ENCODE measurements around the gene URM1.

URM1 gene

DNA sequence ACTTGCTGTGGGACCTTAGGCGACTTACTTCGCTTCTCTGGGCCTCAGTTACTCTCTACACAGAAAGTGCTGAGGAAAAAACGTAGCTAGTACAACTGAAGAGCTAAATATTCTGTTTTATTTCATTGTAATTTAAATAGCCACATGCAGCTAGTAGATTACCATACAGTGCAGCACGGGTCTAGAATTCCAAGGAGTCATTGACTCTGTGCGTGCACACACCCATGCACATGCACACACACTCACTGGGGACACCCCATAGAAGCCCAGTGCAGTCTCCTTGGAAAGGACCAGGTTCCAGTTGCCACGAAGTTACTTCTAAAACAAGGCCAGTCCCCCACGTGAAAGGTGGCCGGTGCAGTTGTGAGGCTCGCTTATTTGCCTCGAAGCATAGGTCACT, 17.0 kb downstream of the URM1 start:
- FAIRE-seq: no peak

DNA sequence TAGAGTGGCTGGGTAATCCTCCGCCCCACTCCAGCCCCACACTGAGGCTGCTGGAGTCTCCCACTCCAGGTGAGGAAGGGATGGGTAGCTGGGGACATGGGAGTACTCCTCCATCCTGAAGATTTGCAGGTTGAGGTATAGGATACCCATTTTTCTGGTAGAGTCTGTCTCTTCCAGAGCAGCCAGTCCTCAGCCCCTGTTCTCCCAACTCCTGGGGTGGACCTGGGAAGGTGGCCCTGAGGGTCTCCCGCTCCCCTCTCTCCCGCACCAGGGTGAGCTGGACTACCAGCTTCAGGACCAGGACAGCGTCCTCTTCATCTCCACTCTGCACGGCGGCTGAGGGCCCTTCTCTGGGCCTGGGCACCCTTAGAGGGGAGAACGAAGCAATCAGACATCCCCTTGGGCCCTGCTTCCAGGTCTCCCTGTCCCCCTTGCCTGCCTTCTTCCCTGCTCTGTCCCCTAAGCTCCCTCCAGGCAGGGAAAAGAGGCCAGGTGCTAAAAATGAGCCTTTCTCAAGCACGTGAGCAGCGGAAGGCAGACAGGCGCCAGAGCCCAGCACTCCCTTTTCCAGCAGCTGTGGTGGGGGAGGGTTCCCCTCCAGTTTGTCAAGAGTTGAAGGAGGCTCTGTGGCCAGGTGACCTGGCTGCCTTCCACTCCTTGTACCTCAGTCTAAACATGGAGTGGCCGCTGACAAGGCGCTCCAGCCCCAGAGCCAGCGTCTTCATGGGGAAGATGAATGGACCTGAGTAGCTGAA, 18.4 kb downstream of the URM1 start:
- no peak for FAIRE-seq

DNA sequence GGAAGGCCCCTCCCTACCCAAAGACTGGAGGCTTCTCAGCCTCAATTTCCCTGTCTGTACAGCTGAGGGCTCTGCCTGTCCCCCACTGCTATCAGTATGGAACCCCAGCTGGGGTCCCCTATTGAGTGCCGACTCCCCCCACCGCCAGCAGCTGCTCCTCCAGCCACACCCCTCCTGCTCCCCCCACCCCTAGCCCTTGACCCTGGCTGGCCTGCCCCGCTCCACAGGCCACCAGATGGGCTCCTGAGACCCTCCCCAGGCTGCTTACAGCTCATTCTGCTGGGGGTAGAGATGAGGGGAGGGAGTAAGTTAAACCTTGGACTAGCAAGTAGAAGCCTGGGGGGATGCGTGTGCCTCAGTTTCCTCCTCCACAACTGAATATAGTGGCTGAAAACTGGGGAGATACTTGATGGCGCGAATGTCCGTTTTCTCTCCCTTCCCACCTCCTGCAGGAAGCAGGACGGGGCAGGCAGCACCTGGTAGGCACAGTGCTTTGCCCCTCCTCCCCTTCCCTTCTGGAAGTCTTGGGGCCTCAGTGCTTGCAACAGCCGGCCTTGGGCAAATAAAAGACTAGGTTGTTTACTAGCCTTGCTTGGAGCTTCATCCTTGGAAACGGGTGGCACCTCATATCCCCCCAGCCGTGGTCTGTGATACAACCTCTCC, 19.1 kb downstream of the URM1 start:
- FAIRE-seq: no peak

DNA sequence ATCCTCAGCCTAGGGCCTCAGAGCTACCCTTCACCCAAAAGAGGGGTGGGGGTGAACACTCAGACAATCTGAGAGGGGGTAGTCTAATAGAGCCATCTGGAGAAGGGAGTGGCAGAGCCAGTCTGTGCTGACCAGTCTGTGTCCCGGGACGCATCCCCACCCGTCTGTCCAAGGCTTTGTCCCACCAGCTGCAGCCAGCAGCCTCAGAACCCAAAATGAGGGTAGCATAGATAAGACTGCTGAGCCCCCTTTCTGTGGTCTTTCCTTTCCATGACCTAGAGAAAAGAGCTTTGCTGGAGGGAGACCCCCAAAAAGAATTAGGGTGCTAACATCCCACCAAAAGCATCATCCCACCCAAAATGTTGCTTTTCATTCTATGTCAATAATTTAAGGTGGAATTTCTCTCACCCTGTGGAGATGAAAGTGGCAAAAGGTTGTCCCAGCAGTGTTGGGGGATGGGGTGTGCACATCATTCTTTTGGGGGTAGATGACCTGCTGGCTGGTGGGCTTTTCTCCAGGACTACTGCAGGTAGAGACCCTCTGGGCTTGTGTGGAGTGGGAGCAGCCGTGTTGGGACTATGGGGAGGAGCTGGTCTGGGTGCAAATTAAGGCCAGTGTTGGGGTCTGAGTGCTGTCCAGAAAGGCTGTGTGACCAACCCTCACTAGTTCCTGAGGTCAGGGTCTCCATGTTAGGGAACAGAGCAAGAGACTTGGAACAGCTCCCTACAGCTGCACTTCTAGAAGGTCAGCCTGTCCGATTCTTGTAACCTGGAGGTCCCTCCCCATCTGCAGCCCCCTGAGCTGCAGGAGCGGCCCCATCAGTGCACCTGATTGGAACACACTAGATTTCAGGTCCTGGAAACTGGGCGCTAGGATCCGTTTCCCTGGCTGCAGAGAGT, 19.9 kb downstream of the URM1 start:
- FAIRE-seq: no peak

DNA sequence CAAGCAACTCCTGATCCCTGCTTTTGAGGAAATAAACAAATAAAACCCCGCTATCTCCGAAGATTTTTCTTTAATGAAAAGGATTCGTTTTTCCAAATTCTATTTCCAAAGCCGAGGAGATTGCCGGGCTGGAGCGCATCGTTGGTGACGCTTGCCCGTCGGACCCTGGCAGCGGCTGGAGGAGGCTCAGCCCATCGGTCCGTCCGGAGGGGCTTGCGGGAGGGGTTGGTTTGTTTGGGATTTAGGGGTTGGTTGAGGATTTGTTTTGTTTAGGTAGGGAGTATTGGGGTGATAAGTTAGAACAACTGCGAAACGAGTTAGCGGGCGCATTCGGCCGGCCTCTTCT, 20.8 kb downstream of the URM1 start:
- no peak for FAIRE-seq

DNA sequence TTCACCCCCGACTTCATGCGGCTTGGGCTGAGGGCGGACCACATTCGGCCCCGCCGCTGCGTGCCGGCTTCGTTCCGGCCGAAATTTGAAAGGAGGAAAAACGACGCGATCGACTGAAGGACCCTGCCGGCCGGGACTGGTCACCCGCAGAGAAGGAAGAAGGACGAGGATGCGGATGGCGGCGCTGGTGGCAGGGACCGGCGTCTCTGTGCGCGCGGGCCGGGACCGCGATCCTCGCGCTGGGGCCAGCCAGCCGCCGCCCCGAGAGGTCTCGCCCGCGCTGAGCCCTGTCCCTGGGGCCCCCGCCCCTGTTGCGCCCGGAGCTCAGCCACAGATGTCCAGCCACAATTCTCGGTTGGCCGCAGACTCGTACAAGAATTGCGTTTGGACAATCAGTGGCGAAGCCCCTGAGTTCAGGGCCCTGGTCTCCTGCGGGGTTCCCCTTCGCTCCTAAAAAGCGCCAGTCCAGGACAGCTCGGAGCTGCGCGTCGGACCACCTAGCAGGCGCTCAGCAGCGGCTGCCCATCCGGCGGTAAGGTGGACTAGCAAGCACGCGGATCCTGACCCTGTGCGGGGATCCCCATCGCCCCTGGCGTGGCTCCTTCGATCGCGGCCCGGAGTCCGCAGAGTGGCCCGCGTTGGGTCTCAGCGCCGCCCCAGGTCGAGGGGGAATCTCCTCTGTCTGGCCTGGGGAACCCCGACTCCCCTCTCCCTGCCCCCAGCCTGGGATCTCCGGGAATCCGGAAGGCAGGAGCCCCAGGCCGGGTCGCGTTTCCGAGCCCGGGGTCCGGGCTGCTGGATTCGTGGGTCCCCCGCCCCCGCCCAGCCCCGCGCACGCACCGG, 21.3 kb downstream of the URM1 start:
- no peak for FAIRE-seq

DNA sequence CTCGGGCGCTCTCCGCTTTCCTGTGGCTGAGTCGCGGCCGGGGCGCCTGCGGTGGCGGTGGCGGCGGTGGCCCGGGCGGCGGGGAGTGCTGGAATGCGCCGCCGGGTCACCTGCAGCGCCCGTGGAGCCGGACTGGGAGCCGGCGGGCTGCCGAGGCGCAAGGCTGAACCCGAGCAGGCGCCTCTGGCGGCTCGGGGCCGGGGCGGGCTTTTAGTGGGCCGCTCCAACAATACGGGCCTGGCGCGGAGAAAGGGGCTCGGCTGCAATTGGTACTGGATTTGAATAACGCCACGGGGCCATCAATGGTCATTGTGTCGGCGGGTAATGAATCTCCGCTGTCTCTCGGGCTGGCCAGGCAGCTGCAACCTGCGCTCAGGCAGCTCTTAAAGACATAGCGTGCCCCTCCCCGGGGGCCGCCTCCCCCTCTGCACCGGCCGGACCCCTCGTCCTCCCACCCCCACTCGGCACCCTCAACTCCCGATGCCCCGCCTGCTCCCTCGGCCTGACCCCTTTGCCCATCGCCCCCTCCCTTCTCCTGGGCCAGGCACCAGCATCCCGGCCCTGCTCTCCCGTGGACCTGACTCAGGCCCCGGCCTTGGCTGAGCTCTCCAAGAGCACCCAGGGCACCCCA, 22.1 kb downstream of the URM1 start:
- no peak for FAIRE-seq

DNA sequence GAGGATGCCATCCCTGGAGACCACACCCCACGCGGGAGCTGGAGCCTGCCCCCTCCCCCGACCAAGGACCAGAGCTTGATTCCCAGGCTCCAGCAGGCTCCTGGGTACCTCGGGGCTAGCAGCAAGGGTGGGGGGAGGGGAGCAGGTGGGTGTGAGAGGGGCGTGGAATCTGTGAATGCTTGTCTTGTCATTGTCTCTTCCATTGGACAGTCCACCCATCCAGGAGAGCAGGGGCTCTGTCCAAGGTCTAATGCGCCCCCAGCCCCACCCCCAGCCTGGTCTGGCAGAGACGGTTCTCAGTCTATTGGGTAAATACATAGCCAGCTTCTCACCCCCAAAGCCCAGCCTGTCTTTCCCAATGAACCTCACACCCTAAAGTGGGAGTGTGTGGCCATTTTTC, 22.8 kb downstream of the URM1 start:
- FAIRE-seq: no peak

DNA sequence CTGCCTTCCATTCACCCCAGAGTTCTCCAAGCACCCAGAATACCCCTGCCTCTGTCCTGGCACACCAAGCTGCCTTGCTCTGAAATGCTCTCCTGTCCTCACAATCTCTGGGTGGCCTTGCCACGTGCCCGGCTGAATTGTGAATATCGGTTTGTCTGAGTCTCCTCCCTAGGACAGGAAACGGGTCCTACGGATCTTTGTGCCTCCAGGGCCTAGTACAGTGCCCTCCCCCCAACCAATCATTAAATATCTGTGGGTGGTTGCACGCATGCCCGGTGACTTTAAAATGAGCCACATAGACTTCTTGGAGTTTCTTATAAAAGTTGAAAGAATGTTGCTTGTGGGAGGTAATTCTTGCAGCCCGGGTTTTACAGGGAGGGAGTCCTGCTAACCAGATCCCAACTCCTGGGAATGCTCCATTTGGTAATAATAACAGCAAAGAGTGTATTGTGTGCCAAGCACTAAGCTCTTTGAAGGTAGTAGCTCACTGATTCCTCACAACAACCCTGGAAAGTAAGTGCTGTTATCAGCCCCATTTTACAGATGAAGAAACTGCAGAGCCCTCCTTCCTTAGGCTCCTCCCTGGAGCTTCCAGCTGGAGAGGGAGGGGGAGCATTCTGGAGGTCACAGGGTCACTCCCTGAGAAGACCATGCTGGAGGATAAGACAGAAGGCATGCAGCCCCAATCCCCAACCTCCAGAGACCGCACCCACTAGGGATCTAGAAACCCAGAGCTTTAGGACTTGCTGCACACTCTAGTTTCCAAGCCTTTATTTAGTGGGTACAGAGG, 23.4 kb downstream of the URM1 start:
- no peak for FAIRE-seq

DNA sequence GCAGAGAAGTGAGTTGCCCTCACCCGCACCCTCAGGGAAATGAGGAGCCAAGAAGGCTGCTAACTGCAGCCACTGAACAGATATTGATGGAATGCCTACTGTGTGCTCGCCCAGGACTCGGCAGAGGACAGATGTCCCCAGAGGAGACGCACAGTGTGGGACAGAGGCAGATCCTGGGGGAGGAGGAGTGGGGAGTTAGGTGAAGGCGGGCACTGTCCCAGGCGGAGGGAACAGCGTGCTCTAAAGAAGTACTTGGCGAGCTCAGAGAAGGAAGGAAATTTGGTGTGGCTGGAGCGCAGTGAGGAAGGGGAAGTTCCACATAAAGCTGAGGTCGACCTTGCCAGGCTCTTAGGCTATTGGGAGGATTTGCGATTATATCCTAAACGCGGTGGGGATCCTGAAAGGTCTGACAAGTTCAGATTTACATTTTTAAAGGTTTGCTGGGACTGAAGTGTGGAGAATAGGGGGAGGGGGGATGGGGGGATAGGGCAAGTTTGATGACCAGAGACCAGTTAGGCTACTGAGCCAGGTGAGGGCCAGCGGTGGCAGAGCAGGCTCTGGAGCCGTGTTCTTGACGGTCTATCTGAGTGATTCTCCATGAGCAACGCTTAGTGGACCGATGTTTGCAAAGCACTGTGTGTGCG, 25.9 kb downstream of the URM1 start:
- no peak for FAIRE-seq

DNA sequence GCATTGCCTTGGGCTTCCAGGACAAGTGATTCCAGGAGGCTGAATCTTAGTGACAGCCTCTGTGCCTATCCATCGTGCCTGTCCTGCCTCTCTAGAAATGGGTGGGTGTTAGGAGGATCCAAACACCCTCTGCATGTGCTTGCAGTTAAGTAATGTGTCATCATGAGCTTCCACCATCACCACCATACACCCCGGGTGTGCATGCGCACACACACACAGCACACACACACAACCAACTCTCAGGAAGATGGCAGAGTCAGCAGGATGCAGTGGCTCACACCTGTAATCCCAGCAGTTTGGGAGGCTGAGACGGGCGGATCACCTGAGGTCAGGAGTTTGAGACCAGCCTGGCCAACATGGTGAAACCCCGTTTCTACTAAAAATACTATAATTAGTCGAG, 26.7 kb downstream of the URM1 start:
- no peak for FAIRE-seq

DNA sequence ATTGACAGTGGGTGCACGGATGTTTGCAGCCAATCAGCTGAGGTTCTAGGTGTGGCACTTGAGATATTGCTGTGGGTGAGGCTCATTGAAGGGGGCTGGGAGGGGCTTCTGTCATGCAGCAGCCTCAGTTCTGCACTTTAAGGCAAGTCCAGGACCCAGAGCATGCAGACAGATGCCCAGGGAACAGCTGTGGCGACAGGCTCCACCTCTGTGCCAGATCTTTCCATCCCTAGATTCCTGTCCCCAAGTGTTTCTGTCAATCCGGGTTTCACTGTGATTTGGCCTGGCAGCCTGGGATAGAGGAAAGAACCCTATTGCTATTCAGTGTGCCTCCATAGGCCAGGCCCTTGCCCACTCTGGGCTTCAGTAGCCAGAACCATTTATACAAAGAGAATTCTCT, 28.7 kb downstream of the URM1 start:
- FAIRE-seq: no peak

DNA sequence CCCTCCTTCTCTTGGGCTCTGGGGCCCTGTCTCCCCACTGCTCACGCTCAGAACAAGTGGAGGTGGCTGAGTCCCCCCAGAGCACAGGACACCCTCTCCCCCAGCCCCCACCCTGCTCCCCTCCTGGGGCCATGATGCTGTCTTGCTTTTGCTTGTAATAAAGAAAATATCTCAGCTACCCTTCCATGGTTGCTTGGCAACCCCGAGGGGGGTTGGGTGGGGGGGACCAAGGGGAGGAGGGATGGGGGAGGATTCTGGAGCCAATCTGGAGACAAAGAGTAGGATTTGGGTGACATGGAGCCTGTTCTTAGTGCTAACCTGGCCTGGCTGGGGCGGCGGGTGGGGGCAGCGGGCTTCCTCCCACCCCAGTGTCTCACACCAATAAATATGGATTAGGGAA, 33.4 kb downstream of the URM1 start:
- no peak for FAIRE-seq

DNA sequence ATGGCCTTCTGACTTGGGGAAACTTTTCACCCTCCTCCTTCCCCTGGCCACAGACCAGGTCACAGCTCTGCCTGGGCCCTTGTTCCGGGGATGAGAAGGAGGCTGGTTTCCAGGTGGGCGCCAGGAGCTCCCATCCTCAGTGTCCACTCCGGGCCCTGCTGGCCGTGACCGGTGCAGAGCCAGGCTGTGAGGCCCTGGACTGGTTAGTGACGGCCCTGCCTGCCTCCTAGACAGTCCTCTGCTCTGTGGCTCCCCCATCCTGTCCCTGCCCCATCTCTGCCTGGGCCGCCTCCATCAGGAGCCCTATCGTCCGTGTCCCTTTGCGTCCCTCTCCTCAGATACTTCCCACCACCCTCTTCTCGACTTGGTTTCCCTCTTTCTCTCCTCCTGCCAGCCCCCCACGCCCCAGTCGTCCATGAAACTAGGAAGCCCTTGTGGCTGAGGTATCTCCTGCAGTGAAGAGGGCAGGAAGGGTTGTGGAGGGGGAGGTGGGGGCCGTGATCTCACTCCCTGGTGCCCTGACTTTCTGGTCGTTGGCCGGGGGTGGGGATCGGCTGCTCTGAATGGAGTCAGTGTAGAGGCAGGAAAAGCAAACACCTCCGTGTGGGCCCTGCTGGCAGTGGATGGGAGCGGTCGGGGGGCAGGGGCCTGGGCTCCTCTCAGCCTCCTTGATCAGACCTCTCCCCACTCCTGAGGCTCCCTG, 34.1 kb downstream of the URM1 start:
- FAIRE-seq: no peak

DNA sequence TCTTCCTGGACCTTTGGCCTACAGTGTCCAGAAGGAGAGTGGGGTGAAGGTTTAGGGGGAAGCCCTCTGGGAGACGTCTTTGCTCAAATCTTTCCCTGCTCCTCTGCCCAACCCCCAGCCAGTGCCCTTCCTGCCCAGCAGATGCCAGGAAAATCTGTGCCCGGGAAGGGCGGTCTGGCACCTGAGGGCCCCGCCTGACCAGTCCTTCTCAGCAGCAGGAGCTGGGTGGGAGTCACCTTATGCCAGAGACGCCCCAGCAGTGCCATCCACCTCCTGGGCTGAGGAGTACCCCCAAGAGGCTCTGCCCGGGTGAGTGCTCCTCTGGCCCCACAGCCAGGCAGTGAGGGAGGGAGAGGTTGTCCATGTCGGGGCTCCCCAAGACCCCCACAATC, 34.6 kb downstream of the URM1 start:
- no peak for FAIRE-seq

DNA sequence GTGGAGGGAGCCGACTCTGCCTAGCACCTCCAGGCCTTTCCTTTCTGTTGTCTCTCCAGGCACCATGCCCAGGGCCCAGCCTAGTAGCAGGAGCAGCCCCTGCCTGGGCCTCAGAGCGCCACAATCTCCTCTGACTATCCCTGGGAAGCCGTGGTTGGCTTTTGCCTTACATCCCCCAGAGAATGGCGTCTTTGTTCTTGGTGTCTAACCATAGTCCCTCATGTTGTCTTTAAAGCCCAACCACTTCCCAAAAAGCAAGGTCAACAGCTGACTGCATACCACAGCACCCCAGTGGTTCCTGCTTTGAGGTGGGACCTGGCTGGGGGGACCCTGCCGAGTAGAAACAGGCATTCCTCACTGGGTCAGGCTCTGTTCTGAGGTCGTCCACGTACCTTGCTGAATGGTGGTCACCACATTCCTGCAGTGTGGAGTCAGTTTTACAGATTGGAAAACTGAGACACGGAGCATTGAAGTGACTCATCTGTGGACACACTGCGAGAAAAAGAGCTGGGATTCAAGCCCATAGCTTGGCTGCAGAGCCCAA, 35.7 kb downstream of the URM1 start:
- no peak for FAIRE-seq

DNA sequence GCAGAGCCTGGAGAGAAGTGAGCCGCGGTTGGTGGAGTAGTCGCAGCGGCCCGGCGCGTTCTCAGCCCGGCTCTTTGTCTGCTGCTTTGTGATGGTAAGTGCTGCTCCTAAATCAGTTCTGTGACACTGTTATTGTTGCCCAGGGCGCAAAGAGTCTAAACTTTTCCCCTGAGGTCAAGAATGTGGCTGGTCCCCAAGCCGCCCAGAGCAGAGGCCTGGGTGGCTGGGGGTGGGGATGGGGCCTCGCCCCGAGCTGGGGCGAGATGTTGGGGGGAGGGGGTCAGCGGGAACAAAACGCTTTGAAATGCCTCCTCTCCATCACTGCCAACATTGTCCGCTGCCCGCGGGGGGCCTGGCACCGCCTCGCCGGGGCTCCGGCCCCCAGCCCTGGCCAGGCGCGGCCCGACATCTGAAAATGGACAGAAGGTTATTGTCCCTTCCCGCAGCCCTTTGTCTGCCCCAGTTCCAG, 37.8 kb downstream of the URM1 start:
- no peak for FAIRE-seq

DNA sequence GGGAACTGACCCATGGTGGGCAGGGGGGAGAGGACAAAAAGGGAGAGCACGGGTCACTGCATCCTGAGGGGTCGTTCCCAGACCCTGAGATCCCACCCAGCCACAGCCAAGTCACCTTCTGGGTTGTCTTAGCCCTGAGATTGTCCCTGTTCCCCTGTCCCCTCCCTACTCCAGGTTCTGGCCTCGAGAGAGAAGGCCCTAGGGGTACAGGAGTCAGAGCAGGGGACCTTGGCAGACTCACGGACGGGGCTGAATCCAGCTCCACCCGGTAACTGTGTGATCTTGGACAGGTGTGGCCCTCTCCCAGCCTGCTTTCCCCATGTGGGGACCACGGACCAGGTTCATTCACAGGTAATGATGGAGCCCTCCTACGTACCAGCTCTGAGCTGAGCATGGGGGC, 38.3 kb downstream of the URM1 start:
- FAIRE-seq: no peak

DNA sequence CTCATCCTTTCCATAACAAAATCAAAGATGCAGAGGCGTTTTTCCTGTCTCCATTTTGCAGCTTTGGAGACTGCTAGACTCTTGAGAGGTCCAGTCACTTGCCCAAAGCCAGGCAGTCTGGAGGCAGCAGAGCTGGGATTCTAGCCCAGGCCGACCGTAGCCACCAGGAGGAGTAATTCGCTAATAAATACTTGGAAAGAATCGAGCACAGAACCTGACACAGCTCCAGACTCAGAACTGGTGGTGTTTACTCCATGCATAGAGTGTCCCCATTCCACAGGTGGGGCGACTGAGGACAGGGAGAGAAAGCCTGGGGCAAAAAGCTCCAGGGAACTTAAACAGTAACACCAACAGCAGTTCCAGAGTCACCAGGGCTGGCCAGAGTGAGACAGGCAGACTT, 38.8 kb downstream of the URM1 start:
- no peak for FAIRE-seq
